Measurements from ENCODE around the gene ATXN7L1.

DNA sequence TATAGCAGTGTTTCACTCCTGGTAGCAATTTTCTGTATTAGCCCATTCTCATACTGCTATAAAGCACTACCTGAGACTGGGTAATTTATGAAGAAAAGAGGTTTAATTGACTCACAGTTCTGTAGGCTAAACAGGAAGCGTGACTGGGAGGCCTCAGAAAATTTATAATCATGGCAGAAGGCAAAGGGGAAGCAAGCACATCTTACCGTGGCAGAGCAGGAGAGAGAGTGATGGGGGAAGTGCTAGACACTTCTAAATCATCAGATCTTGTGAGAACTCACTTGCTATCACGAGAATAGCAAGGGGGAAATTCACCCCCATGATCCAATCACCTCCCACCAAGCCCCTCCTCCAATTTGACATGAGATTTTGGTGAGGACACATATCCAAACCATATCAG is 163.5 kb downstream of the ATXN7L1 start:
- TF ChIP-seq, protein P1, sequence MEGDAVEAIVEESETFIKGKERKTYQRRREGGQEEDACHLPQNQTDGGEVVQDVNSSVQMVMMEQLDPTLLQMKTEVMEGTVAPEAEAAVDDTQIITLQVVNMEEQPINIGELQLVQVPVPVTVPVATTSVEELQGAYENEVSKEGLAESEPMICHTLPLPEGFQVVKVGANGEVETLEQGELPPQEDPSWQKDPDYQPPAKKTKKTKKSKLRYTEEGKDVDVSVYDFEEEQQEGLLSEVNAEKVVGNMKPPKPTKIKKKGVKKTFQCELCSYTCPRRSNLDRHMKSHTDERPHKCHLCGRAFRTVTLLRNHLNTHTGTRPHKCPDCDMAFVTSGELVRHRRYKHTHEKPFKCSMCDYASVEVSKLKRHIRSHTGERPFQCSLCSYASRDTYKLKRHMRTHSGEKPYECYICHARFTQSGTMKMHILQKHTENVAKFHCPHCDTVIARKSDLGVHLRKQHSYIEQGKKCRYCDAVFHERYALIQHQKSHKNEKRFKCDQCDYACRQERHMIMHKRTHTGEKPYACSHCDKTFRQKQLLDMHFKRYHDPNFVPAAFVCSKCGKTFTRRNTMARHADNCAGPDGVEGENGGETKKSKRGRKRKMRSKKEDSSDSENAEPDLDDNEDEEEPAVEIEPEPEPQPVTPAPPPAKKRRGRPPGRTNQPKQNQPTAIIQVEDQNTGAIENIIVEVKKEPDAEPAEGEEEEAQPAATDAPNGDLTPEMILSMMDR (IDR thresholded peaks at IDR 0.05) = no peak
- no peak for TF ChIP-seq POLR2A (IDR thresholded peaks at IDR 0.05)

Data from esophagus squamous epithelium (tissue), 4 donors.